Esophagus mucosa (tissue), 1 donor: Measurements from ENCODE around the gene ATAD5. TPM values are rescaled to one million over a fixed set of nuclear protein-coding genes. Genes with fewer than 3 reads are reported as not detected.
"Not testable (repeated sequence)": the region's sequence is repeated elsewhere in the genome, so short reads cannot be mapped to it uniquely, and the experiment has no call there.

Experiments
- ATAC-seq: fragments of 200-7000 bp; cut with Tn5 transposase; one replicate; pipeline ENCODE4 v1.9.1; 2020
- total RNA-seq: library from RNA; stranded (reverse); gene quantifications from one replicate; pipeline ENCODE4 v1.2.4, GENCODE V29; 2023
- donor health status: DM: yes; HTN: yes; CAD: no.

Gene ATAD5
- total RNA-seq, result 3.8 TPM

- ATAC-seq, result peak; percentile 96
Observed at GRCh38 chr17:30831663-30832437, at the start of gene ATAD5. Gene ATAD5, plus strand, starts transcription at chr17:30831966. Its CDS starts 382 bp downstream, at chr17:30832348.

- ATAC-seq, result no peak
Observed at GRCh38 chr17:30782206-30782605, 49.6 kb upstream of the ATAD5 start.

- no peak for ATAC-seq
Observed at GRCh38 chr17:30788918-30789317, 42.8 kb upstream of the ATAD5 start.

GRCh38 chr17:30790279-30790678, 41.5 kb upstream of the ATAD5 start:
- no peak for ATAC-seq

GRCh38 chr17:30793282-30793977, 38.3 kb upstream of the ATAD5 start:
- no peak for ATAC-seq

- no peak for ATAC-seq
Observed at GRCh38 chr17:30794372-30794771, 37.4 kb upstream of the ATAD5 start.

- ATAC-seq, result no peak
Observed at GRCh38 chr17:30796016-30796415, 35.8 kb upstream of the ATAD5 start.

- no peak for ATAC-seq
Observed at GRCh38 chr17:30801671-30802070, 30.1 kb upstream of the ATAD5 start.

- ATAC-seq, result no peak
Observed at GRCh38 chr17:30805944-30806456, 25.8 kb upstream of the ATAD5 start.

- ATAC-seq, result no peak
Observed at GRCh38 chr17:30807896-30808295, 23.9 kb upstream of the ATAD5 start.

GRCh38 chr17:30808785-30809286, 22.9 kb upstream of the ATAD5 start:
- ATAC-seq, result peak; percentile 34

- ATAC-seq, result no peak
Observed at GRCh38 chr17:30809867-30810266, 21.9 kb upstream of the ATAD5 start.

- ATAC-seq, result peak; percentile 81
Observed at GRCh38 chr17:30812218-30813177, 19.3 kb upstream of the ATAD5 start.

GRCh38 chr17:30814236-30814635, 17.5 kb upstream of the ATAD5 start:
- ATAC-seq, result not testable (repeated sequence)

- ATAC-seq, result not testable (repeated sequence)
Observed at GRCh38 chr17:30814860-30815259, 16.9 kb upstream of the ATAD5 start.

- no peak for ATAC-seq
Observed at GRCh38 chr17:30816165-30816564, 15.6 kb upstream of the ATAD5 start.

GRCh38 chr17:30819971-30820705, 11.6 kb upstream of the ATAD5 start:
- ATAC-seq, result no peak

GRCh38 chr17:30821871-30822723, 9.7 kb upstream of the ATAD5 start:
- ATAC-seq, result no peak

- ATAC-seq, result not testable (repeated sequence)
Observed at GRCh38 chr17:30822919-30823318, 8.8 kb upstream of the ATAD5 start.

GRCh38 chr17:30823421-30823820, 8.3 kb upstream of the ATAD5 start:
- no peak for ATAC-seq

- peak; percentile 5 for ATAC-seq
Observed at GRCh38 chr17:30824002-30824355, 7.8 kb upstream of the ATAD5 start.
